KMS-11 (cell line): ENCODE measurements around the gene LRP2BP.

Experiments used
- H2AFZ ChIP-seq: fragments of 200-600 bp; sonication (generic); 2 replicates; pipeline ENCODE4 v1.6.1; 2016; ENCODE audit warnings: antibody characterized with exemption, mixed run types, low read depth
- H3K27ac ChIP-seq: fragments of 200-600 bp; sonication (generic); 2 replicates; pipeline ENCODE4 v1.6.1; 2016; ENCODE audit warnings: mild to moderate bottlenecking, mixed run types
- H3K27me3 ChIP-seq: fragments of 200-600 bp; sonication (generic); 2 replicates; pipeline ENCODE4 v1.6.1; 2017; ENCODE audit warnings: mild to moderate bottlenecking, low read depth, mixed run types, moderate library complexity; ENCODE audit not compliant: insufficient read depth
- H3K36me3 ChIP-seq: fragments of 200-600 bp; sonication (generic); 2 replicates; pipeline ENCODE4 v1.6.1; 2017; ENCODE audit warnings: mild to moderate bottlenecking, mixed run types; ENCODE audit not compliant: insufficient read depth
- H3K4me1 ChIP-seq: fragments of 200-600 bp; sonication (generic); 2 replicates; pipeline ENCODE4 v1.6.1; 2016; ENCODE audit warnings: mild to moderate bottlenecking, low read depth, mixed run types; ENCODE audit not compliant: poor library complexity, severe bottlenecking
- H3K4me2 ChIP-seq: fragments of 200-600 bp; sonication (generic); 2 replicates; pipeline ENCODE4 v1.7.0; 2016; ENCODE audit warnings: mild to moderate bottlenecking, mixed run types
- H3K4me3 ChIP-seq: fragments of 200-600 bp; sonication (generic); IDR thresholded peaks from 2 replicates; pipeline ENCODE4 v1.6.1; 2017; ENCODE audit warnings: low read depth, low read length, mixed read lengths; ENCODE audit not compliant: insufficient read depth
- H3K79me2 ChIP-seq: fragments of 200-600 bp; sonication (generic); 2 replicates; pipeline ENCODE4 v1.6.1; 2016; ENCODE audit warnings: low read depth, mixed run types; ENCODE audit not compliant: insufficient read depth
- H3K9ac ChIP-seq: fragments of 200-600 bp; sonication (generic); 2 replicates; pipeline ENCODE4 v1.6.1; 2016; ENCODE audit warnings: mild to moderate bottlenecking, mixed run types
- H4K20me1 ChIP-seq: fragments of 200-600 bp; sonication (generic); 2 replicates; pipeline ENCODE4 v1.6.1; 2016; ENCODE audit warnings: mild to moderate bottlenecking, mixed run types; ENCODE audit not compliant: insufficient read depth
- TF ChIP-seq, protein P1 (sequence below): fragments of 200-600 bp; sonication (generic); conservative IDR thresholded peaks from 2 replicates; pipeline ENCODE4 v1.6.1; 2017; ENCODE audit warnings: low read depth, mild to moderate bottlenecking, antibody characterized with exemption, low read length, moderate library complexity, mixed read lengths

The LRP2BP gene

GRCh38 chr4:185374573-185374972, 21.2 kb downstream of the LRP2BP start:
- Histone ChIP-seq H3K27me3 (no peaks in the 10 kb centered on the region), H4K20me1 (no peaks in the 10 kb centered on the region), H3K36me3 (no peaks in the 10 kb centered on the region), H3K79me2 (no peaks in the 10 kb centered on the region), H3K4me1 (no peaks in the 10 kb centered on the region), H2AFZ (no peak overlapping the region), H3K4me3 (no peak overlapping the region), H3K9ac (no peak overlapping the region), H3K4me2 (no peak overlapping the region), H3K27ac (no peak overlapping the region)
- TF ChIP-seq, protein P1, sequence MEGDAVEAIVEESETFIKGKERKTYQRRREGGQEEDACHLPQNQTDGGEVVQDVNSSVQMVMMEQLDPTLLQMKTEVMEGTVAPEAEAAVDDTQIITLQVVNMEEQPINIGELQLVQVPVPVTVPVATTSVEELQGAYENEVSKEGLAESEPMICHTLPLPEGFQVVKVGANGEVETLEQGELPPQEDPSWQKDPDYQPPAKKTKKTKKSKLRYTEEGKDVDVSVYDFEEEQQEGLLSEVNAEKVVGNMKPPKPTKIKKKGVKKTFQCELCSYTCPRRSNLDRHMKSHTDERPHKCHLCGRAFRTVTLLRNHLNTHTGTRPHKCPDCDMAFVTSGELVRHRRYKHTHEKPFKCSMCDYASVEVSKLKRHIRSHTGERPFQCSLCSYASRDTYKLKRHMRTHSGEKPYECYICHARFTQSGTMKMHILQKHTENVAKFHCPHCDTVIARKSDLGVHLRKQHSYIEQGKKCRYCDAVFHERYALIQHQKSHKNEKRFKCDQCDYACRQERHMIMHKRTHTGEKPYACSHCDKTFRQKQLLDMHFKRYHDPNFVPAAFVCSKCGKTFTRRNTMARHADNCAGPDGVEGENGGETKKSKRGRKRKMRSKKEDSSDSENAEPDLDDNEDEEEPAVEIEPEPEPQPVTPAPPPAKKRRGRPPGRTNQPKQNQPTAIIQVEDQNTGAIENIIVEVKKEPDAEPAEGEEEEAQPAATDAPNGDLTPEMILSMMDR, result no peak

- TF ChIP-seq, protein P1, result no peak
- Histone ChIP-seq H4K20me1 (no peaks in the 10 kb centered on the region), H3K4me3 (no peak overlapping the region), H3K4me1 (no peaks in the 10 kb centered on the region), H3K4me2 (no peak overlapping the region), H3K9ac (no peak overlapping the region), H2AFZ (no peak overlapping the region), H3K36me3 (no peaks in the 10 kb centered on the region), H3K79me2 (no peaks in the 10 kb centered on the region), H3K27ac (no peak overlapping the region), H3K27me3 (no peaks in the 10 kb centered on the region)
Observed at GRCh38 chr4:185374027-185374426, 21.7 kb downstream of the LRP2BP start.

GRCh38 chr4:185371702-185372101, 24.0 kb downstream of the LRP2BP start:
- Histone ChIP-seq H3K79me2 (no peaks in the 10 kb centered on the region), H3K36me3 (no peaks in the 10 kb centered on the region), H3K4me1 (no peaks in the 10 kb centered on the region), H3K9ac (no peak overlapping the region), H3K4me2 (no peak overlapping the region), H3K27me3 (no peaks in the 10 kb centered on the region), H3K4me3 (no peak overlapping the region), H4K20me1 (no peaks in the 10 kb centered on the region), H2AFZ (no peak overlapping the region), H3K27ac (no peak overlapping the region)
- TF ChIP-seq, protein P1, result no peak

- TF ChIP-seq, protein P1, result no peak
- H2AFZ ChIP-seq, result no peak overlapping the region
- H4K20me1 ChIP-seq, result no peaks in the 10 kb centered on the region
- no peak overlapping the region for H3K4me2 ChIP-seq
- H3K79me2 ChIP-seq, result no peaks in the 10 kb centered on the region
- no peaks in the 10 kb centered on the region for H3K36me3 ChIP-seq
- H3K4me1 ChIP-seq, result no peaks in the 10 kb centered on the region
- H3K27ac ChIP-seq, result no peak overlapping the region
- no peaks in the 10 kb centered on the region for H3K27me3 ChIP-seq
- H3K4me3 ChIP-seq, result no peak overlapping the region
- no peak overlapping the region for H3K9ac ChIP-seq
Observed at GRCh38 chr4:185370268-185370949, 25.3 kb downstream of the LRP2BP start.
